Stimulated activated CD8-positive, alpha-beta memory T cell treated with anti-CD3 and anti-CD28 coated beads, Interleukin-12 subunit alpha, Interleukin-12 subunit beta, amount 100 ng/mL, for 24 hours (primary cell): ENCODE data around the gene ZNF512.
"Not testable (repeated sequence)": the region's sequence is repeated elsewhere in the genome, so short reads cannot be mapped to it uniquely, and the experiment has no call there.

Experiments
- DNase-seq: peaks from one replicate; pipeline ENCODE4 v3.0.0-alpha.2; 2020; ENCODE audit errors: extremely low read depth

ZNF512 gene

GRCh38 chr2:27582129-27582694 lies 630 bp upstream of the ZNF512 start:
- DNase-seq: no peak

- no peak for DNase-seq
These were observed 611 bp downstream of the ZNF512 start for GRCh38 chr2:27583390-27583915.

DNA sequence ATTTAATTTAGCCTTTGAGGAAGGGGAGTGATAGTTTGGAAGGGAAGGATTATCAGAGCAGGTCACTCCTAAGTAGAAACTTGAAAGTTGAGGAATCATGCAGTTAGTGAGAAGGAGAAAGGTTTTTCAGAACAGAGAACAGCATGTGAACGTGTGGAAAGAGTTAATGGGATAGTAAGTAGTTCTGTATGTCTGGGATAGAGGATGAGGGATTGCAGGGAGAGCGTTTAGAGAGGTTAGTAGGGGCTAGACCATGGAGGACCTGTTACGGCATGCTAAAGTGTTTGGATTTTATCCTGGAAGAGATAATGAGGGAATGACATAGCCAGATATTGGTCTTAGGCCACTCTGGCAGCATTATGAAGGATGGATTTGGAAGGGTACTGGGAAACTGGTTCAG lies 1.8 kb downstream of the ZNF512 start:
- DNase-seq: no peak

GRCh38 chr2:27587025-27587424 lies 4.2 kb downstream of the ZNF512 start:
- DNase-seq: no peak

DNA sequence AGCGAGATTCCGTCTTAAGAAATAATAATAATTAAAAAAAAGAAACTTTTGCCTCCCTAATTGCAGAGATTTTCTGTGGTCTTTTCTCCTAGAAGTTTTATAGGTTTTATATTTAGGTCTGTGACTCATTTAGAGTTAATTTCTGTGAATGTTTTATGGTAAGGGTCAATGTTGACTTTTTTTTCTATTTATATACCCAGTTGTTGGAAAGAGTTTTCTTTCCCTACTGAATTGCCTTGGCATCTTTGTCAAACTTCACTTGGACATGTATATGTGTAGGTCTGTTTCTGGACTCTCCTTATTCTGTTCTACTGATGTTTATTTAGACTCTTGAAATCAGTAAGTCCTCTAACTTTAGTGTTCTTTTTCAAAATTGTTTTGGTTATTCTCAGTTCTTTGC lies 5.5 kb downstream of the ZNF512 start:
- no peak for DNase-seq

- DNase-seq: no peak
These were observed 8.9 kb downstream of the ZNF512 start for GRCh38 chr2:27591745-27592144.

DNA sequence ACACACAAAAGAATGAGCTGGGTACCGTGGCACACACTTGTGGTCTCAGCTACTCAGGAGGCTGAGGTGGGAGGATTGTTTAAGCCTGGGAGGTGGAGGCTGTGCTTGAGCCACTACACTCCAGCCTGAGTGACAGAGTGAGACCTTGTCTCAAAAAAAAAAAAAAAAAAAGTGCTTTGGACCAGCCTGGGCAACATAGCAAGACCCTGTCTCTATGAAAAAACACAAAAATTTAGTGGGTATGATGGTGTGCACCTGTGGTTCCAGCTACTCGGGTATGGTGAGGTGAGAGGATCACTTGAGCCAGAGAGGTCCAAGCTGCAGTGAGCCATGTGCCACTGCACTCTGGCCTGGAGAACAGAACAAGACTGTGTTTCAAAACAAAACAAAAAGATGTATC lies 10.4 kb downstream of the ZNF512 start:
- no peak for DNase-seq

DNA sequence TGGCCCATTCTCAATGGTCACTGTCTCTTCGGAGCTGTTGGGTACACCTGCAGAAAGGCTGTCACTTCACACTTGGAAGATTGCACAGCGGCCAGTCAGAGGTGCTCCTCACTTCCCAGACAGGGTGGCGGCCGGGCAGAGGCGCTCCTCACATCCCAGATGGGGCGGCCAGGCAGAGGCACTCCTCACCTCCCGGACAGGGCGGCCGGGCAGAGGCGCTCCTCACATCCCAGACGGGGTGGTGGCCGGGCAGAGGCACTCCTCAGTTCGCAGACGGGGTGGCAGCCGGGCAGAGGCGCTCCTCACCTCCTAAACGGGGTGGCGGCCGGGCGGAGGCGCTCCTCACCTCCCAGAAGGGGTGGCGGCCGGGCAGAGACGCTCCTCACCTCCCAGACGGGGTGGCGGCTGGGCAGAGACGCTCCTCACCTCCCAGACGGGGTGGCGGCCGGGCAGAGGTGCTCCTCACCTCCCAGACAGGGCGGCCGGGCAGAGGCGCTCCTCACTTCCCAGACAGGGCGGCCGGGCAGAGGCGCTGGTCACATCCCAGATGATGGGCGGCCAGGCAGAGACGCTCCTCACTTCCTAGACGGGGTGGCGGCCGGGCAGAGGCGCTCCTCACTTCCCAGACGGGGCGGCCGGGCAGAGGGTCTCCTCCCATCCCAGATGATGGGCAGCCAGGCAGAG lies 11.3 kb downstream of the ZNF512 start:
- not testable (repeated sequence) for DNase-seq

DNA sequence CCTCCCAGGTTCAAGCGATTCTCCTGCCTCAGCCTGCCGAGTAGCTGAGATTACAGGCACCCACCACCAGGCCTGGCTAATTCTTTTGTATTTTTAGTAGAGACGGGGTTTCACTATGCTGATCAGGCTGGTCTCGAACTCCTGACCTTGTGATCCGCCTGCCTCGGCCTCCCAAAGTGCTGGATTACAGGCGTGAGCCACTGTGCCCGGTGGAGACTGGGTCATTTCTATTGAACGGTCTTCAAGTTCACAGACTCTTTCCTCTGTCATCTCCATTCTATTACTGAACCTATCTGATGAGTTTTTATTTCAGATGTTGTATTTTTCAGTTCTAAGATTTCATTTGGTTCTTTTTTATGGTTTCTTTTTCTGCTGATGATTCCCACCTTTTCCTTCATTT lies 12.6 kb downstream of the ZNF512 start:
- not testable (repeated sequence) for DNase-seq

- no peak for DNase-seq
These were observed 13.8 kb downstream of the ZNF512 start for GRCh38 chr2:27596627-27597026.

- DNase-seq: no peak
These were observed 23.8 kb downstream of the ZNF512 start for GRCh38 chr2:27606611-27607010.

DNA sequence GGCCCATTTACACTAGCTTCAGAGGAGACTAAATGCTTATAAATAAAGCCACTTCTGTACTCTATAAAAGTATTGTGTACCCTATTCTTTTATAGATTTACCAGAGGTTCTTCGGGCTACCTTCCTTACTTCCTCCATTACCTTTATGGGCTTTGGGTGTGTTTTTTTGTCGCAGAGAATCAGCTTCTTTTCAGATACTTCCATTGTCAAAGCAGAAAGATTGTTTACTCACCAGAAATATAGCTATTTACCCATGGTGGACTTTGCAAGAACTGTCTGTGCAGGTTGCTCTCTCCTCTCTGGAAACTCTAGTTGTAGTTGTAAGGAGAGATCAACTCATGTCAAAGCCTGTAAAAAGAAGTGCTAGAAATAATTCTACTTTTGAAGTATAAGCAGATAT lies 31.1 kb downstream of the ZNF512 start:
- no peak for DNase-seq

- no peak for DNase-seq
These were observed 32.5 kb downstream of the ZNF512 start for GRCh38 chr2:27615316-27615715.

- no peak for DNase-seq
These were observed 38.7 kb downstream of the ZNF512 start for GRCh38 chr2:27621524-27621923.

- DNase-seq: no peak
These were observed 40.1 kb downstream of the ZNF512 start for GRCh38 chr2:27622921-27623384.

- no peak for DNase-seq
These were observed 42.1 kb downstream of the ZNF512 start for GRCh38 chr2:27624943-27625342.

DNA sequence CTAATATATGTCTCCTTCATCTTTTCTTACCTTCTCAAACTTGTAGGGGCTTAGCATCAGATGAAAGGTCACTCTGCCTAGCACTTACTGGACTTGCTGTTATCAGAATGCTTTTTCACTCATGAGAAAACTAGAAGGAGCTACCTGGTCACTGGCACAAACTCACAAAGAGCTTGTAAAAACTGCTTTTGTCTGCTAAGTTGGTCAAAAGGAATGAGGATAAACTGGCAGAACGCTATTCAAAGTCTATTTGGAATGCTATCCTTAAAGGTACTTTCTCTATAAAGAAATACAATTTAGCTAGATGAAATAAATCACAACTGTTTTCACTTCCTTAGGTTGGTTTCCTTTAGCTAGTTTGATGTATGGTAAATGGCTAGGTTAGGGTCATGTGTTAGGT lies 43.5 kb downstream of the ZNF512 start:
- DNase-seq: not testable (repeated sequence)

DNA sequence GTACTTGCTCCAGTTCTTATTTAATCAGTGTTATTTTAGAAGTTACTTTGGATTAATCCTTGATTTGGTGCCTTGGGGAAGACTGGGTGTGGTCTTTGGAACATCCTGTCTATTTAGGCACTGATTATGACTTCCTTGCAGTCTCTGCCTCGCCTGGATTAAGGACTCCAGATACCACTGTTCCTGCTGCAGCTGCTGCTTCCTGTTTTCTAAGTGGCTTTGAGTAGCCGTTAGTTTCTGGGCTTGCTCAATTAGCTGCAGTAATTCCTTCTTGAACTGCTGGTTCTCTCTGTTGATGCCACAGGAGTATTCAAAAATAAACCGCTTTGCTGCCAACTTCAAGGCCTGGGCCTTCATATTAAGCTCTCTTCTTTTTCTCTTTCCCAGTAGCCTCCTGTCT lies 44.1 kb downstream of the ZNF512 start:
- DNase-seq: not testable (repeated sequence)

GRCh38 chr2:27627963-27628766 lies 45.3 kb downstream of the ZNF512 start:
- DNase-seq: no peak

- peak; percentile 92 for DNase-seq
These were observed 46.2 kb downstream of the ZNF512 start, which contains the start of the genes CCDC121 and GPN1 for GRCh38 chr2:27628767-27629709. TSS of gene CCDC121 (minus strand) at chr2:27629012. CDS start at chr2:27627799, 1,213 bp downstream. TSS of gene GPN1 (plus strand) at chr2:27629050. CDS start at chr2:27629059, 9 bp downstream.

DNA sequence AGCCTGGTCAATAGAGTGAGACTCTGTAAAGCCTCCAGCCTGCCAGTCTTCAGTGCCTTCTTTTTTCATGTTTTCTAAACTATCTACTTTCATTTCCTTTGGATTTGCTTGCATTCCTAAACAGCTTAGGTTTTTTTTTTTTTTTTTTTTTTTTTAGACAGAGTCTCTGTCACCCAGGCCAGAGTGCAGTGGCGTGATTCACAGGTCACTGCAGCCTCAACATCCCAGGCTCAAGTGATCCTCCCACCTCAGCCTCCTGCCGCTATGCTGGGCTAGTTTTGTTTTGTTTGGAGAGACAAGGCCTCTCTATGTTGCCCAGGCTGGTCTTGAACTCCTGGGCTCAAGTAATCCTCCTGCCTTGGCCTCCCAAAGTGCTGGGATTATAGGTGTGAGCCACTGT lies 47.4 kb downstream of the ZNF512 start:
- not testable (repeated sequence) for DNase-seq
